HG03196 (cell line): ENCODE data around the gene NUTM2F.
"Not testable (repeated sequence)": the region's sequence is repeated elsewhere in the genome, so short reads cannot be mapped to it uniquely, and the experiment has no call there.

ENCODE experiments used
- ATAC-seq: cut with Tn5 transposase; IDR thresholded peaks from one replicate; pipeline ENCODE4 v1.9.1; 2021; ENCODE audit not compliant: unreplicated experiment

NUTM2F gene

GRCh38 chr9:94328544-94328943 is at the start of gene NUTM2F:
Gene NUTM2F (minus strand): TSS chr9:94328644. CDS start chr9:94328623, 21 bp downstream.
- not testable (repeated sequence) for ATAC-seq

DNA sequence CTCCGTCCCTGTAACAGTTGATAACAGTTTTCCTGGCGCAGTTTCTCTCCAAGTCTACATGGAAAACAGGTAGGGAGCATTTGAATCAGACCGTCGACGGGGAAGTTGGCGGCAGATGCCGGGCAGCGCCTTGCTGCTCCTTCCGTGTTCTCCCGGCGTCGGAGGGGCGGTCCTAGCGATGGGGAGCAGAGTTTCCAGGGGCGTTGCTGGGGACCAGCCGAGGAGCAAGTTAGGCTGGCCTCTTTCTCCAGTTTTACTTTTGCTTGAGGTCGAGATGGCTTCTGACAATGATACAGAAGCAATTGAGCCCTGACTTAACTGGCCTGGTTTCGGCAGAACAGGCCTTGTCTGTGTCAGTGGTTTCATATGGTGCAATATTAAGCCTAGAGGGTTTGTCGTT is 46.8 kb upstream of the NUTM2F start:
- peak; percentile 55 for ATAC-seq

- peak; percentile 89 for ATAC-seq
Measured at GRCh38 chr9:94374176-94375056, 46.0 kb upstream of the NUTM2F start.

GRCh38 chr9:94373779-94374175 is 45.3 kb upstream of the NUTM2F start:
- ATAC-seq, result not testable (repeated sequence)

DNA sequence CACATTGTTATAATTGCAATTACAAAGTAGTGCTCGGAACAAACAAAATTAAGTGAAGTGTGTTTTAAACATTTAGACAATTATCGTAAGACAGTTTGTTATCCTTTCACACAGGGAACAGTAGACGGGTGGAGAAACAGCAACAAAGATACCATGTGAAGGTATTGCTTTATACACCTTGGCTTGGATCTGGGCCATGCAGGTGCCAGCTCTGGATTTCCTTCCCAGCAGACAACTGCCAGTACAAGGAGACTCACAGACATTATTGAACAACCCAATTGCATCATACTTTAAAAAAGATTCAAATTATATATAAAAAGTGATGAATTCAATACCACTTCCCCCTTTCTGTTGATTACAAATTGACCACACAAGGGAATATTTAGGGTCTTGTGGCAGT is 41.8 kb upstream of the NUTM2F start:
- not testable (repeated sequence) for ATAC-seq

DNA sequence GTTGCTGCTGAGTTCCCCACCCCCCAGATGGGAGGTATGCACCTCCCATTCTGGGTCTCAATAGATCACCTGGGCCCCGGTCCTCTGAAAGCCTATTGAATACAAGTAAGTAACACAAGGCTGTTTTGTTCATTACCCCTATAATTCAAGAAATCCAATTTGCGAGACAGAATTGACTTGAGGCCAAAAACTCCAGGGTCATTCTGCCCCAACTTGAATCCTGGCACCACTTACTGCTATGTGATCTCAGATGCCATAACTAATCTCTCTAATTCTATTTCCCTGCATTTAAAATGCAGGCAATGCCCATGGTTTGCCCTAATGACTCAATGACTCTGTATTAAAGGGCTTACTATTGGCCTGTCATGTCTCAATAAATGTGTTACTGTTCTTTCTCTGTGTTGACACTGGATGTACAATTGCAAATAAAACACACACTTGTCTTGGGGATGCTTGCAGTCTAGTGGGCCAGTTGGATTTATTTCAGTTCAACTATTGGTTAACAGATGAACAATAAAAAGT is 35.7 kb upstream of the NUTM2F start:
- ATAC-seq, result not testable (repeated sequence)

GRCh38 chr9:94357158-94357557 is 28.7 kb upstream of the NUTM2F start:
- ATAC-seq, result not testable (repeated sequence)

DNA sequence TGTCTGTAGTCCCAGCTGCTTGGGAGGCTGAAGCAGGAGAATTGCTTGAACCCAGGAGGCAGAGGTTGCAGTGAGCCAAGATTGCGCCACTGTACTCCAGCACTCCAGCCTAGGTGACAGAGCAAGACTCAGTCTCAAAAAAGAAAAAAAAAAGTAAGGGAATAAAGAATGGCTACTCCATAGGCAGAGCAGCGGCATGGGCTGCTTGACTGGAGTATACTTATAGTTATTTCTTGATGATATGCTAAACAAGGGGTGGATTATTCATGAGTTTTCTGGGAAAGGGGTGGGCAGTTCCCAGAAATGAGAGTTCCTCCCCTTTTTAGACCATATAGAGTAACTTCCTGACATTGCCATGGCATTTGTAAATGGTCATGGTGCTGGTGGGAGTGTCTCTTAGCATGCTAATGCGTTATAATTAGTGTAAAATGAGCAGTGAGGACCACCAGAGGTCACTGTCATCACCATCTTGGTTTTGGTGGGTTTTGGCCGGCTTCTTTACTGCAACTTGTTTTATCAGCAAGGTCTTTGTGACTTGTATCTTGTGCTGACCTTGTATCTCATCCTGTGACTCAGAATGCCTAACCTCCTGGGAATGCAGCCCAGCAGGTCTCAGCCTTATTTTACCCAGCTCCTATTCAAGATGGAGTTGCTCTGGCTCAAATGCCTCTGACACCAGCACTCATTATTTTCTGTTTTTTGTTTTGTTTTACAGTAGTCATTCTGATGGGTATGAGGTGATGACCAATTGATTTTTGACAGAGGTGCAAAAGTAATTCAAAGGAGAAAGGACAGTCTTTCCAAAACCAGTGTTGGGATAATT is 23.7 kb upstream of the NUTM2F start:
- ATAC-seq, result not testable (repeated sequence)

GRCh38 chr9:94348754-94349153 is 20.3 kb upstream of the NUTM2F start:
- ATAC-seq, result not testable (repeated sequence)

DNA sequence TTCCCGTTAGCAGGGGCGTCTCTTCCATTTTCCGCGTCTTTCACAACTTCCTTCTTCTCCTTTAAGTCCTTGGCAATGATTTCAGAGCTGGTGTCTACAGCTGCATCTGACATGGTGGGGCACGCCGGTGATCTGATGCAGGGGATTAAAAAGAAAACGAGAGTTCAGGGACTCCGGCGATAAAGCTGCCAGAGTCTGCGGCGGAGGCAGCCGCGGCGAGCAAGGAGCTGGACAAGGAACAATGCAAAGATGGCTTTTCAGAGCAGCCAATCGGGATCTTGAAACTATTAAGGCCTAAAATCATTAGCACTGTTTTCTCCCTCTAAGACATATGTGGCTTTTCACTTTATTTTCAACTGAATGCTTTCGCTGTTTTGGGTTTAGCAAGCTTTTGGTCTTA is 19.0 kb upstream of the NUTM2F start:
- not testable (repeated sequence) for ATAC-seq

GRCh38 chr9:94341703-94342102 is 13.3 kb upstream of the NUTM2F start:
- not testable (repeated sequence) for ATAC-seq

DNA sequence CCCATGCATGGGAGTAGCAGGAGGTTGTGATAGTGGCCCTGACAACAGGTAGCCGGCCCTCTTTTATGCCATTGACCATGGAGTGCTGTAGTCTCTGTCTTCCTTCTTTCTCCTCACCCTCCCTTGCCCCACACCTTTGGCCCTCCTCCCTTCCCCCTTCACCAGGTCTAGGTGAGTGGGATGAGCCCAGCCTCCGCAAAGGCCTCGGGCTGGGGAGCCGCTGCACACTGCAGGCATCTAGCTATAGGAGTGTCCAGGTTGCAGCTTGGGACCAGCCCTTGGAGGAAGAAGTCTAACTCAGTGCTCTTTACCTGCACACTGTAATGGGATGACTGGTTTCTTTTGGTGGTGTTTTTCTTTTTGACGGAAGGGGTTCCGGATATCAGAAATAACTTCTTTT is 12.3 kb upstream of the NUTM2F start:
- ATAC-seq, result not testable (repeated sequence)

GRCh38 chr9:94339657-94340056 is 11.2 kb upstream of the NUTM2F start:
- ATAC-seq, result not testable (repeated sequence)

DNA sequence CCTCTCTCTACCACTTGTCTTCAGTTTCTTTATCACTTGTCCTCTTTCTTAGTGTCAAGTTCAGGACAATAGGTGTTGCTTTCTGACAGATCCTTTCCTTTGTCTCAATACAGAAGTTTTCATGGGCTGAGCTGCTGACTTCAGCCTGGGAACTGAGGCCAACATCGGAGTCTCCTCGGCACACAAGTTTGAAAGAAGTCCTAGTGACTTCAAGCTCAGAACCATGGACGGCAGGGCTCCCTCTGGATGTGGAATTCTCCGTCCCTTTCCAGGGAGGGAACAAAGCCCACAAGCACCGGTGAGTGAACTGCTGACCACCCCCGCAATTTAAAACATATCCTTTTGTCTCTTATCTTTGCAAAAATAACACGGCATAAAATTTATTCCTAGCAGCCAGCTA is 10.3 kb upstream of the NUTM2F start:
- not testable (repeated sequence) for ATAC-seq

- not testable (repeated sequence) for ATAC-seq
Measured at GRCh38 chr9:94336445-94336844, 8.0 kb upstream of the NUTM2F start.

DNA sequence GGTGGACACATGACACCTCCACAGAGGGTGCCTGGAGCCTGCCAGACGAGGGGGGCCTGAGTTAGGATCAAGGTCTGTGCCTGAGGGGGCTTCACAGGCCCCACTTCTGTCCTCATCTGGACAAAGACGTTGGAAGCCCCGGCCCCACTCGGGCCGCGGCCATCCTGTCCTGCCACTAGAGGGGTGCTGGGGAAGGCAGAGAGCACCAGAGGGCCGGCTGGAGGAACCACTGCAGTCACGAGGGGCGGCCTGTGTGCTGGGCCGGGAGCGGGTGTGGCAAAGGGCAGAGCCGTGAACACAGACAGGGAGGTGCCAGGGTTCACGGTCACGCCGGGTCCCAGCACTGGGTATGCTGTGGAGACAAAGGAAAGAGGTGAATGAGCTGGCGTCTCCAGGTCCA is 2.9 kb downstream of the NUTM2F start:
- not testable (repeated sequence) for ATAC-seq

- not testable (repeated sequence) for ATAC-seq
Measured at GRCh38 chr9:94323153-94323798, 5.2 kb downstream of the NUTM2F start.

DNA sequence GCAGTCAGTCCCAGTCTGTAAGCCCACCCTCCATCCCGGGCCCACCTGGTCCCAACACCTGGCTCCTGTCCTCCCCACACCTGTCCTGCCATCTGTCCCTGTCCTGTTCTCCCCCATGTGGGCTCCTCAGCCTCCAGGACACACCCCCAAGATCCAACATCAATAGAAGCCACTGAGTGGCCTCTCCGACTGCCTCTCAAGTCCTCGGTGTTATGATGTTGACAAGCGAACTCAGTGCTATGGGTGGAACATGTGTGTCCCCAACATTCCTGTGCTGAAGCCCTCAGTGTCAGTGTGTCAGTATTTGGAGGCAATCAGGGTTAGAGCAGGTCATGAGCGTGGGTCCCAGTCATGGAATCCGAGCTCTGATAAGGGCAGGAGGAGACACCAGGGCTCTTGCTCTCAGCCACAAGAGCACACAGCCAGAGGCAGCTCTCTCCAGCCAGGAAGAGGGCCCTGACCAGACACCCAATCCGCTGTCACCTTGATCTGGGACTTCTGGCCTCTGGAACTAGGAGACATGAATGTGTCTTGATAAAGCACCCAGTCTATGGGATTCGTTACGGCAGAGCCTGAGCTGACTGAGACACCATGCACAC is 6.0 kb downstream of the NUTM2F start:
- ATAC-seq, result not testable (repeated sequence)

DNA sequence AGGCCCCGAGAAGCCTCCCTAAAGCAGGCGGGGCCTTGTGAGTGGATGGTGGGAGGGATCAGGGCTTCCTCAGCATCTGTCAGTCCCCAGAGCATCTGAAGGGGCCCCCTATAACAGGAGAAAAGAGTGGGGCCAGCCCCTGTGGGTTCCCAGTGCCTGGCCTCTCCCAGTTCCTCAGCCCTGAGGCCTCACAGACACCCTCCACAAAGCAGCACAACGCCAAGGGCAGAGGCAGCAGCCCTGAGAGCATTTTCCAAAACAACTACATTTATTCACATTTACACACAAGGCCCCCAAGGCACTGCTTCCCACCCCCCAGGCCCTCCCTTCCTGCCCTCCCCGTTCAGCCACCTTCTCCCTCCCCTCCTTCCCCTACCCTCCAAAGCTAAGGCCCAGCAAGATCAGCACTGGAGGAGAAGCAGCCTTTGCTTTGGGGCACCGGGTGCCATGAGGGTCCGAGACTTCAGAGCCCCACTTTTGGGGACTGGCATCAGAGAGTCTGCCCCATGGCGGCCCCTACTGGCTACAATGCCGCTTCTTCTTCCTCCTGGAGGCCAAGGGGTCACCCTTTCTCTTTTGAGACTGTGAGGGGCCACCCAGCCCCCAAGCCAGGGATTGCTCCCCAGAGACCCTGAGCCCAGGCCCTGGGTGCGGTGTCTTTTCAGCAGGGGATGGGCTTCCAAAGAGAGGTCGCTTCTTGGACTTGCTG is 10.3 kb downstream of the NUTM2F start:
- not testable (repeated sequence) for ATAC-seq

- ATAC-seq, result peak; percentile 67
Measured at GRCh38 chr9:94316236-94316635, 12.2 kb downstream of the NUTM2F start.
